Tibial nerve (tissue), 3 donors: ENCODE data around the gene SLC29A4.

Source experiments
- CTCF ChIP-seq, 5 experiments: fragments of 200-600 bp in 3 of 5; fragments of 450-650 bp in 2 of 5; sonication (generic) in 3 of 5; IDR thresholded peaks; one replicate each; pipeline ENCODE4 v1.5.1; 2016 to 2019; ENCODE audit warnings: antibody characterized with exemption in 5 of 5, mild to moderate bottlenecking in 3 of 5, moderate library complexity in 2 of 5
- POLR2A ChIP-seq, 2 donors: fragments of 450-650 bp; IDR thresholded peaks; one replicate each; pipeline ENCODE4 v1.6.1; 2017; ENCODE audit warnings: antibody characterized with exemption in 2 of 2, mild to moderate bottlenecking in 2 of 2, moderate library complexity in 2 of 2

GRCh38 chr7:5265320-5266190 lies 17.2 kb upstream of the SLC29A4 start:
- no peak for TF ChIP-seq CTCF (IDR thresholded peaks at IDR 0.05)
- TF ChIP-seq POLR2A (IDR thresholded peaks at IDR 0.05) = no peak
